Measurements from ENCODE around the gene MYRFL.

Gene MYRFL

GRCh38 chr12:70002912-70003255, 177.9 kb downstream of the MYRFL start:
- FAIRE-seq (no peak), DNase-seq (ENCODE audit: insufficient read length, low spot score) (no peak)

DNA sequence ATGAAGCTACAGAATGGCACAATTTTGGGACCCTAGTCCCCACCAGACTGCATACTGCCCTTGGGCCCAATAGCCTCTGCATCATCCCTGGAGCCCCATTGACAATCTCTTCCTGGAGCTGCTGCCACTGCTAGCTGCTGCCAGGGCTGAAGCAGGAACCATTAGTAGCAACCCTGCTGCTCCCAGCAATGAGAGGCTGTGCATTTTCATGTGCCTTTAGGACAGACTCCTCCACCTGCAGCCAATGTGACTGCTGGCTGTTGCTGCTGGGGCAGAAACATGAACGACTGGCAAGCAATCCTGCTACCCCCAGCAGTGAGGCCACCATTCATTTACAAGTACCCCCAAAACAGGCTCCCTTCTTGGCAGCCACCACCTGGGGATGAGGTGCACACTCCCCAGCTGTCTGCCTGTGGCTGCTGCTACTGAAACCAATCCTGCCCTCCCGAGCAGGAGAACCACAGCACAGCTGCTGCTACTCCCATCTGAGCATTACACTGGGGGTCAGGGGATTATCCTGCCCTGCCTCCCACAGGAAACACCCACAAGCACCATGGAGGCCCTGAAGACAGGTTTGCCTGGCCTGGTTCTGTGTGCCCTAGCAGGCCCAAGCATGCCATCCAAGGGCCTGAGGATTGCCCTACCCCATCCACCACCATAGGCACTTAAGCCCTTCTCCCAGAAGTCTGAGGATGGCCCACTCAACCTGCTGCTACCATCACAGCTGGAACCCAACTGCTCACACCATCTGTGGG, 181.0 kb downstream of the MYRFL start:
- FAIRE-seq (no peak), DNase-seq (ENCODE audit: insufficient read length, low spot score) (no peak)
- TF ChIP-seq, protein P1, sequence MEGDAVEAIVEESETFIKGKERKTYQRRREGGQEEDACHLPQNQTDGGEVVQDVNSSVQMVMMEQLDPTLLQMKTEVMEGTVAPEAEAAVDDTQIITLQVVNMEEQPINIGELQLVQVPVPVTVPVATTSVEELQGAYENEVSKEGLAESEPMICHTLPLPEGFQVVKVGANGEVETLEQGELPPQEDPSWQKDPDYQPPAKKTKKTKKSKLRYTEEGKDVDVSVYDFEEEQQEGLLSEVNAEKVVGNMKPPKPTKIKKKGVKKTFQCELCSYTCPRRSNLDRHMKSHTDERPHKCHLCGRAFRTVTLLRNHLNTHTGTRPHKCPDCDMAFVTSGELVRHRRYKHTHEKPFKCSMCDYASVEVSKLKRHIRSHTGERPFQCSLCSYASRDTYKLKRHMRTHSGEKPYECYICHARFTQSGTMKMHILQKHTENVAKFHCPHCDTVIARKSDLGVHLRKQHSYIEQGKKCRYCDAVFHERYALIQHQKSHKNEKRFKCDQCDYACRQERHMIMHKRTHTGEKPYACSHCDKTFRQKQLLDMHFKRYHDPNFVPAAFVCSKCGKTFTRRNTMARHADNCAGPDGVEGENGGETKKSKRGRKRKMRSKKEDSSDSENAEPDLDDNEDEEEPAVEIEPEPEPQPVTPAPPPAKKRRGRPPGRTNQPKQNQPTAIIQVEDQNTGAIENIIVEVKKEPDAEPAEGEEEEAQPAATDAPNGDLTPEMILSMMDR (IDR thresholded peaks at IDR 0.05; ENCODE audit: insufficient read depth, missing control alignments), result no peak

More at GRCh38 chr12:70002912-70003255, 177.9 kb downstream of the MYRFL start:
- TF ChIP-seq, protein P1 (IDR thresholded peaks at IDR 0.05; ENCODE audit: insufficient read depth, missing control alignments), result no peak

DNA sequence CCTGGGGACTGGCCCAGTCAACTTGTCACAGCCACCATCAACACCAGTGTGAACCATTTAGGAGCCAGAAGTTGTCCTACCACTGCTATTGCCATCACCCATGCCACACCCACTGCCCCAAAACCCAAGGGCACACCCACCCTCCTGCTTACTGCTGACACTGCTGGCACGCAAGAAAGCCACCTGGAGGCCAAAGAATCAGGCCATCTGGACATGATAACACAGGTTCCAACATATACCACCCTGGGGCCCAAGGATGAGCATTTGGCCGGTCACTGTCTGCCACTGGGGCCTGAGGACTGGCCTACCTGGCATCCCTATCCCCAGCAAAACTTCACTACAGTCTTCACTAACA, 181.6 kb downstream of the MYRFL start:
- no peak for FAIRE-seq
- DNase-seq (ENCODE audit: insufficient read length, low spot score), result no peak
- TF ChIP-seq, protein P1 (IDR thresholded peaks at IDR 0.05; ENCODE audit: insufficient read depth, missing control alignments), result no peak

GRCh38 chr12:70007687-70008086, 182.7 kb downstream of the MYRFL start:
- FAIRE-seq (no peak), DNase-seq (ENCODE audit: insufficient read length, low spot score) (no peak)
- TF ChIP-seq, protein P1 (IDR thresholded peaks at IDR 0.05; ENCODE audit: insufficient read depth, missing control alignments), result no peak

All from D721Med (cell line).